ENCODE data around the gene PTPRN2.

GRCh38 chr7:158381956-158382355 is 205.7 kb downstream of the PTPRN2 start:
- TF ChIP-seq GATA2 (IDR thresholded peaks at IDR 0.05; ENCODE audit: low read depth, low read length) = no peak
- no peak for TF ChIP-seq GATA3 (IDR thresholded peaks at IDR 0.05; ENCODE audit: low read depth, low read length)

Measured in SH-SY5Y (cell line).